Measurements from ENCODE around the gene DDB1.

Gene DDB1

GRCh38 chr11:61332797-61333549 is at the start of gene DDB1, which contains the start of gene TKFC:
Gene DDB1 (minus strand): TSS chr11:61333105. CDS start chr11:61332968, 137 bp downstream.
Gene TKFC (plus strand): TSS chr11:61333228. CDS start chr11:61334729, 1,501 bp downstream.
- DNase-seq = peak; percentile 94

GRCh38 chr11:61380884-61381283 is 48.0 kb upstream of the DDB1 start:
- DNase-seq = no peak

GRCh38 chr11:61378713-61379313 is 45.9 kb upstream of the DDB1 start:
- DNase-seq = no peak

- DNase-seq = no peak
These were observed 44.7 kb upstream of the DDB1 start for GRCh38 chr11:61377461-61378160.

- DNase-seq = no peak
These were observed 42.8 kb upstream of the DDB1 start for GRCh38 chr11:61375761-61376108.

GRCh38 chr11:61372659-61373420 is 39.9 kb upstream of the DDB1 start:
- no peak for DNase-seq

- DNase-seq = no peak
These were observed 37.6 kb upstream of the DDB1 start for GRCh38 chr11:61370349-61371005.

GRCh38 chr11:61369372-61370348 is 36.8 kb upstream of the DDB1 start:
- DNase-seq = no peak

GRCh38 chr11:61368646-61369045 is 35.7 kb upstream of the DDB1 start:
- DNase-seq = no peak

GRCh38 chr11:61367406-61367805 is 34.5 kb upstream of the DDB1 start:
- DNase-seq = no peak

GRCh38 chr11:61364012-61364675 is 31.2 kb upstream of the DDB1 start:
- DNase-seq = no peak

GRCh38 chr11:61362542-61362875 is 29.6 kb upstream of the DDB1 start:
- DNase-seq = no peak

GRCh38 chr11:61361741-61362541 is 29.0 kb upstream of the DDB1 start, which contains the start of the genes CYB561A3 and TMEM138:
Gene CYB561A3 (minus strand): TSS chr11:61361882. CDS start chr11:61356713, 5,169 bp downstream.
Gene TMEM138 (plus strand): TSS chr11:61362374. CDS start chr11:61364391, 2,017 bp downstream.
- peak; percentile 78 for DNase-seq

GRCh38 chr11:61361237-61361740 is 28.4 kb upstream of the DDB1 start:
- DNase-seq = no peak

- no peak for DNase-seq
These were observed 26.6 kb upstream of the DDB1 start for GRCh38 chr11:61359516-61359915.

GRCh38 chr11:61358566-61358965 is 25.7 kb upstream of the DDB1 start:
- no peak for DNase-seq

GRCh38 chr11:61357894-61358239 is 25.0 kb upstream of the DDB1 start:
- no peak for DNase-seq

GRCh38 chr11:61357233-61357893 is 24.5 kb upstream of the DDB1 start:
- DNase-seq = no peak

- no peak for DNase-seq
These were observed 23.8 kb upstream of the DDB1 start for GRCh38 chr11:61356706-61357105.

Data from activated CD4-positive, alpha-beta T cell treated with anti-CD3 and anti-CD28 coated beads for 1 hour (primary cell).